SU-DHL-6 (cell line): ENCODE results near the gene PRDM7.

Experiments
- EZH2phosphoT487 ChIP-seq: fragments of 200-600 bp; sonication (generic), shearing (Covaris generic); conservative IDR thresholded peaks from 2 replicates; pipeline ENCODE4 v1.6.1; 2018; ENCODE audit warnings: mild to moderate bottlenecking, antibody characterized with exemption, low read length, moderate library complexity, mixed read lengths
- TF ChIP-seq, protein P1 (sequence below): fragments of 200-600 bp; sonication (generic); IDR thresholded peaks from one replicate; pipeline ENCODE4 v1.5.1; 2017; ENCODE audit warnings: antibody characterized with exemption, mild to moderate bottlenecking, low read length, moderate library complexity; ENCODE audit not compliant: insufficient read depth, poor library complexity, severe bottlenecking

GRCh38 chr16:90031186-90031930, 45.8 kb downstream of the PRDM7 start:
- TF ChIP-seq EZH2phosphoT487: no peak
- TF ChIP-seq, protein P1, sequence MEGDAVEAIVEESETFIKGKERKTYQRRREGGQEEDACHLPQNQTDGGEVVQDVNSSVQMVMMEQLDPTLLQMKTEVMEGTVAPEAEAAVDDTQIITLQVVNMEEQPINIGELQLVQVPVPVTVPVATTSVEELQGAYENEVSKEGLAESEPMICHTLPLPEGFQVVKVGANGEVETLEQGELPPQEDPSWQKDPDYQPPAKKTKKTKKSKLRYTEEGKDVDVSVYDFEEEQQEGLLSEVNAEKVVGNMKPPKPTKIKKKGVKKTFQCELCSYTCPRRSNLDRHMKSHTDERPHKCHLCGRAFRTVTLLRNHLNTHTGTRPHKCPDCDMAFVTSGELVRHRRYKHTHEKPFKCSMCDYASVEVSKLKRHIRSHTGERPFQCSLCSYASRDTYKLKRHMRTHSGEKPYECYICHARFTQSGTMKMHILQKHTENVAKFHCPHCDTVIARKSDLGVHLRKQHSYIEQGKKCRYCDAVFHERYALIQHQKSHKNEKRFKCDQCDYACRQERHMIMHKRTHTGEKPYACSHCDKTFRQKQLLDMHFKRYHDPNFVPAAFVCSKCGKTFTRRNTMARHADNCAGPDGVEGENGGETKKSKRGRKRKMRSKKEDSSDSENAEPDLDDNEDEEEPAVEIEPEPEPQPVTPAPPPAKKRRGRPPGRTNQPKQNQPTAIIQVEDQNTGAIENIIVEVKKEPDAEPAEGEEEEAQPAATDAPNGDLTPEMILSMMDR: no peak
